Spleen (tissue), 7 donors: Measurements from ENCODE around the gene LZIC.

ENCODE experiments used
- CTCF ChIP-seq, 11 experiments: fragments of 200-600 bp in 7 of 11; fragments of 450-650 bp in 4 of 11; sonication (generic) in 4 of 11; IDR thresholded peaks in 8 of 11; conservative IDR thresholded peaks in 3 of 11; 1 replicate in 7 of 11; 2 replicates in 4 of 11; pipeline versions ENCODE4 v1.4.0 to v1.8.0; 2016 to 2021; ENCODE audit warnings: antibody characterized with exemption in 11 of 11, inconsistent platforms in 4 of 11, mild to moderate bottlenecking in 1 of 11
- POLR2A ChIP-seq, 3 donors: fragments of 450-650 bp; IDR thresholded peaks; one replicate each; pipeline ENCODE4 v1.5.1; 2017; ENCODE audit warnings: antibody characterized with exemption in 3 of 3, mild to moderate bottlenecking in 1 of 3
- POLR2AphosphoS5 ChIP-seq, 3 donors: sonication (generic); formaldehyde crosslinking; IDR thresholded peaks; one replicate each; pipeline ENCODE4 v1.5.1; 2017; ENCODE audit warnings: antibody characterized with exemption in 3 of 3
- donor health status: DM: no; HTN: no; CAD: no; lungs with moderate emphysema.
- donor health status: DM: no; HTN: no; CAD: no.
- donor health status: DM: no; HTN: no; CAD: no.

GRCh38 chr1:9960011-9960410 lies 16.8 kb upstream of the LZIC start:
- TF ChIP-seq CTCF (IDR thresholded peaks at IDR 0.05 in 8 of 11, conservative IDR thresholded peaks at IDR 0.05 in 3 of 11) (no peak), POLR2A (IDR thresholded peaks at IDR 0.05) (no peak), POLR2AphosphoS5 (IDR thresholded peaks at IDR 0.05) (no peak)
